ENCODE data around the gene OR51T1. TPM values are rescaled to one million over a fixed set of nuclear protein-coding genes. Genes with fewer than 3 reads are reported as not detected.

The OR51T1 gene
- not detected in 2 replicates for total RNA-seq

DNA sequence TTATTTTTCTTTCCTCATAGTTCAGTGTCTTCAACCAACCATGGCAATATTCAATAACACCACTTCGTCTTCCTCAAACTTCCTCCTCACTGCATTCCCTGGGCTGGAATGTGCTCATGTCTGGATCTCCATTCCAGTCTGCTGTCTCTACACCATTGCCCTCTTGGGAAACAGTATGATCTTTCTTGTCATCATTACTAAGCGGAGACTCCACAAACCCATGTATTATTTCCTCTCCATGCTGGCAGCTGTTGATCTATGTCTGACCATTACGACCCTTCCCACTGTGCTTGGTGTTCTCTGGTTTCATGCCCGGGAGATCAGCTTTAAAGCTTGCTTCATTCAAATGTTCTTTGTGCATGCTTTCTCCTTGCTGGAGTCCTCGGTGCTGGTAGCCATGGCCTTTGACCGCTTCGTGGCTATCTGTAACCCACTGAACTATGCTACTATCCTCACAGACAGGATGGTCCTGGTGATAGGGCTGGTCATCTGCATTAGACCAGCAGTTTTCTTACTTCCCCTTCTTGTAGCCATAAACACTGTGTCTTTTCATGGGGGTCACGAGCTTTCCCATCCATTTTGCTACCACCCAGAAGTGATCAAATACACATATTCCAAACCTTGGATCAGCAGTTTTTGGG lies at the start of gene OR51T1:
TSS of gene OR51T1 (plus strand) at position 41 of the 641 bp plus-strand sequence. CDS start at position 41, 0 bp downstream.

GRCh38 chr11:4848908-4849532 lies 32.7 kb upstream of the OR51T1 start, which contains the start of gene OR51S1:
OR51S1 (minus strand) TSS chr11:4849208; CDS start chr11:4849208, 0 bp downstream.

GRCh38 chr11:4903484-4903883 lies 21.8 kb downstream of the OR51T1 start, which contains the start of gene OR51A7:
OR51A7 (plus strand) TSS chr11:4903783; CDS start chr11:4907370, 3,587 bp downstream.

DNA sequence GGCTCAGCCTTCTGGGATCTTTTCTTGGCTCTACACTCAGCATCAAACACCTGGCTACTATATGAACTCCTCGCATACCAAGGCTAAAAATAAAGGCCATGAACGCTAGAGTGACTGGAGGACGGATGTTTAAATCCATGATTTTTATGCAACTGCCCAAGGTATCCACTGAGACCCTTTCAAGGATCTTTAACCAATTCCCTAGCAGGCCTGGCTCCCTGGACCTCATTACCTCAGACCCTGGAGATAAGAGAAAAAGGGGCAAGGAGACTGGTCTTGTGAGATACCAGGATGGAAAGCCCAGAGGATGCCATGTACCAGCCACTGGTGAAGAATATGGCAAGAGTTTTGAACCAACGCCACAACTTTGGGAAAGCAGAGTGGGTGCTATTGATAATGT lies 37.5 kb downstream of the OR51T1 start, which contains the start of gene OR51G2:
TSS of gene OR51G2 (minus strand) at position 101 of the 400 bp plus-strand sequence. CDS start 3,687 bp downstream, outside the sequence.

DNA sequence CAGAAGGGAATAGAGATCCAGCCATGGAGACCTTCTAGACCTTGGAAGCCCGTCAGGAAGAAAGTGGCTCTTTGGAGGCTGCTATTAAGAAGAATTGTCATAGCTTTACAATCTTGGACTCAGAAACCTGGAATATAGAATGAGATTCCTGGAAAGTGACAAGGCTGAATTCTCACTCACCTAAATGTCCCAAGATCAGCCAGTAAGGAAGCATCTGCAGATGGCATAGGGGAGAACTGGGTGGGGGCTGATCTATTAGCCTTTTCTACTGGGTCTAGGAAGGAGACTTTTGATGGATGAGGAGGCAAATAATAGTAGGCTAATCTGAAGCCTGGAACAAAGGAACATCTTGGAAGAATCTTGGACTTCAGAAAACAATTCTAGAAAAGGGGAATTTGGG lies 42.5 kb downstream of the OR51T1 start, which contains the start of gene OR51G1:
TSS of gene OR51G1 (minus strand) at position 101 of the 400 bp plus-strand sequence. CDS start at position 101, 0 bp downstream.

Other genes with a start within 250 kb of the OR51T1 start
- gene OR51D1, start 244.4 kb upstream of the OR51T1 start, total RNA-seq, result not detected in 2 replicates
- gene OR51E1, start 237.9 kb upstream of the OR51T1 start, total RNA-seq, result not detected in 2 replicates
- not detected in 2 replicates for gene OR51E2, start 184.0 kb upstream of the OR51T1 start, total RNA-seq
- gene MMP26, start 177.1 kb upstream of the OR51T1 start, total RNA-seq, result not detected in 2 replicates
- not detected in 2 replicates for gene OR51F1, start 112.0 kb upstream of the OR51T1 start, total RNA-seq
- not detected in 2 replicates for gene OR52R1, start 77.5 kb upstream of the OR51T1 start, total RNA-seq
- not detected in 2 replicates for gene OR51F2, start 60.6 kb upstream of the OR51T1 start, total RNA-seq
- not detected in 2 replicates for gene OR51S1, start 32.7 kb upstream of the OR51T1 start, total RNA-seq
- not detected in 2 replicates for gene OR51A7, start 21.9 kb downstream of the OR51T1 start, total RNA-seq
- not detected in 2 replicates for gene OR51G2, start 37.5 kb downstream of the OR51T1 start, total RNA-seq
- gene OR51G1, start 42.4 kb downstream of the OR51T1 start, total RNA-seq, result not detected in 2 replicates
- not detected in 2 replicates for gene OR51A4, start 65.7 kb downstream of the OR51T1 start, total RNA-seq
- gene OR51A2, start 73.8 kb downstream of the OR51T1 start, total RNA-seq, result not detected in 2 replicates
- not detected in 2 replicates for gene OR51L1, start 113.0 kb downstream of the OR51T1 start, total RNA-seq
- not detected in 2 replicates for gene OR52J3, start 164.6 kb downstream of the OR51T1 start, total RNA-seq
- gene OR52E2, start 177.7 kb downstream of the OR51T1 start, total RNA-seq, result not detected in 2 replicates
- not detected in 2 replicates for gene OR52E1, start 187.7 kb downstream of the OR51T1 start, total RNA-seq

Data from cardiac atrium fibroblast (primary cell).